Sigmoid colon (tissue), 7 donors: ENCODE measurements around the gene ESPNL. TPM values are rescaled to one million over a fixed set of nuclear protein-coding genes. Genes with fewer than 3 reads are reported as not detected.

Source experiments
- DNase-seq: peaks from one replicate; pipeline ENCODE4 v3.0.0-alpha.2; 2019
- H3K27ac ChIP-seq, 4 donors: fragments of 200-600 bp; sonication (generic); one replicate each; pipeline ENCODE4 v1.5.1; 2016 to 2019; ENCODE audit warnings: mild to moderate bottlenecking in 1 of 4
- H3K27me3 ChIP-seq, 3 donors: fragments of 200-600 bp; sonication (generic); one replicate each; pipeline ENCODE4 v1.5.1; 2019; ENCODE audit warnings: mild to moderate bottlenecking in 1 of 3
- H3K36me3 ChIP-seq, 4 donors: fragments of 200-600 bp; sonication (generic); one replicate each; pipeline ENCODE4 v1.5.1; 2016 to 2019
- H3K4me1 ChIP-seq, 4 donors: fragments of 200-600 bp; sonication (generic); one replicate each; pipeline ENCODE4 v1.5.1; 2017 to 2019
- H3K4me3 ChIP-seq, 4 donors: fragments of 200-600 bp; sonication (generic); one replicate each; pipeline ENCODE4 v1.5.1; 2017 to 2019; ENCODE audit warnings: mild to moderate bottlenecking in 2 of 4, moderate library complexity in 1 of 4
- H3K9me3 ChIP-seq, 4 donors: fragments of 200-600 bp in 3 of 4; sonication (generic) in 3 of 4; one replicate each; pipeline versions ENCODE4 v1.5.1 to v1.6.1; 2013 to 2019
- EP300 ChIP-seq, 4 donors: sonication (generic); formaldehyde crosslinking; IDR thresholded peaks; one replicate each; pipeline ENCODE4 v1.6.1; 2017; ENCODE audit warnings: antibody characterized with exemption in 4 of 4
- POLR2A ChIP-seq, 2 donors: fragments of 450-650 bp; IDR thresholded peaks; one replicate each; pipeline ENCODE4 v1.6.1; 2016; ENCODE audit warnings: antibody characterized with exemption in 2 of 2, mild to moderate bottlenecking in 2 of 2, moderate library complexity in 2 of 2
- POLR2AphosphoS5 ChIP-seq, 4 donors: sonication (generic); formaldehyde crosslinking; IDR thresholded peaks; one replicate each; pipeline ENCODE4 v1.6.1; 2017; ENCODE audit warnings: antibody characterized with exemption in 4 of 4
- WGBS, 2 donors: extraction: QIAGEN DNeasy Blood & Tissue Kit; methylation state at CpG; one replicate each; pipeline ENCODE4 v1.1.7; 2013; 5-methylcytosine and 5-hydroxymethylcytosine counted together
- intact Hi-C: fragments of 100-400 bp; cut with DNase I; formaldehyde crosslinking; loops from one replicate; pipeline ENCODE4 v1.15.1; 2023
- polyA plus RNA-seq, 3 donors: library from polyadenylated mRNA; stranded (reverse); fragments of 200-250 nt; gene quantifications; one replicate each; pipeline ENCODE4 v1.2.3, GENCODE V29; 2013
- total RNA-seq, 4 donors: library from RNA; depleted of rRNA; stranded (reverse); fragments of >200 nt; gene quantifications; one replicate each; pipeline ENCODE4 v1.1.0, GENCODE V29; 2016
- TF ChIP-seq, protein P1 (sequence below), 4 experiments: fragments of 450-650 bp in 3 of 4; fragments of 200-600 bp in 1 of 4; IDR thresholded peaks; one replicate each; pipeline ENCODE4 v1.5.1; 2016 to 2019; ENCODE audit warnings: antibody characterized with exemption in 4 of 4, mild to moderate bottlenecking in 3 of 4, moderate library complexity in 2 of 4
- donor health status: healthy with polysubstance abuse.
- donor health status: Bipolar disorder and iron deficiency.
- donor health status: healthy.

ESPNL gene
- total and polyA plus RNA-seq, 7 donors, result 0.36 to 2.0 (median 0.58) TPM; not detected in 3

DNA sequence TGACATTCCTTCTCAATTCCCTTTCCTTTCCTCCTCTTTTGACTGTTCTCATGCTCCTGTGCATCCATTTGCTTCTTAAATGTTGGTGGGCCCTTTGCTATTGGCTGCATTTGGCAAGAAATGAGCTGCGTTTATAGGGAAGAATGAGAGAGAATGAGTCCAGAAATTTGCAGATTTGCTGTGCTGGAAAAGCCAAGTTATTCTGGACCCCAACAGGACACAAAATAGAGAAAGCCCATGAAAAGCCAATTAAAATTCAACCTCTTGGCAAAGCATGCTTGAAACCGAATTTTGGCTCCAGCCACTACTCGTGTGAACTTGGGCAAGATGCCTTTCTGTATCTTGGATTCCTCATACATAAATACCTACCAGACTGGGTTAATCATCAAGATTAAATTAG is 40.6 kb upstream of the ESPNL start:
- Histone ChIP-seq H3K4me3 (peak overlapping the region in 1 of 4 donors; percentile 72), H3K9me3 (no peaks in the 10 kb centered on the region), H3K27ac (no peak overlapping the region), H3K36me3 (peaks cover 0 to under 1% (median 0%) of the 10 kb centered on the region in 4 donors), H3K4me1 (peaks cover 0 to 25% (median 16%) of the 10 kb centered on the region in 4 donors), H3K27me3 (peaks cover 0 to 3% (median 0%) of the 10 kb centered on the region in 3 donors)
- intact Hi-C loops, result no loop called here
- TF ChIP-seq POLR2A (IDR thresholded peaks at IDR 0.05) (no peak), EP300 (IDR thresholded peaks at IDR 0.05) (no peak), POLR2AphosphoS5 (IDR thresholded peaks at IDR 0.05) (no peak)
- TF ChIP-seq, protein P1, sequence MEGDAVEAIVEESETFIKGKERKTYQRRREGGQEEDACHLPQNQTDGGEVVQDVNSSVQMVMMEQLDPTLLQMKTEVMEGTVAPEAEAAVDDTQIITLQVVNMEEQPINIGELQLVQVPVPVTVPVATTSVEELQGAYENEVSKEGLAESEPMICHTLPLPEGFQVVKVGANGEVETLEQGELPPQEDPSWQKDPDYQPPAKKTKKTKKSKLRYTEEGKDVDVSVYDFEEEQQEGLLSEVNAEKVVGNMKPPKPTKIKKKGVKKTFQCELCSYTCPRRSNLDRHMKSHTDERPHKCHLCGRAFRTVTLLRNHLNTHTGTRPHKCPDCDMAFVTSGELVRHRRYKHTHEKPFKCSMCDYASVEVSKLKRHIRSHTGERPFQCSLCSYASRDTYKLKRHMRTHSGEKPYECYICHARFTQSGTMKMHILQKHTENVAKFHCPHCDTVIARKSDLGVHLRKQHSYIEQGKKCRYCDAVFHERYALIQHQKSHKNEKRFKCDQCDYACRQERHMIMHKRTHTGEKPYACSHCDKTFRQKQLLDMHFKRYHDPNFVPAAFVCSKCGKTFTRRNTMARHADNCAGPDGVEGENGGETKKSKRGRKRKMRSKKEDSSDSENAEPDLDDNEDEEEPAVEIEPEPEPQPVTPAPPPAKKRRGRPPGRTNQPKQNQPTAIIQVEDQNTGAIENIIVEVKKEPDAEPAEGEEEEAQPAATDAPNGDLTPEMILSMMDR (IDR thresholded peaks at IDR 0.05), result no peak
- DNase-seq, result no peak
- WGBS, 2 donors, result 95% methylated on average over 3 of the region's 3 CpGs

DNA sequence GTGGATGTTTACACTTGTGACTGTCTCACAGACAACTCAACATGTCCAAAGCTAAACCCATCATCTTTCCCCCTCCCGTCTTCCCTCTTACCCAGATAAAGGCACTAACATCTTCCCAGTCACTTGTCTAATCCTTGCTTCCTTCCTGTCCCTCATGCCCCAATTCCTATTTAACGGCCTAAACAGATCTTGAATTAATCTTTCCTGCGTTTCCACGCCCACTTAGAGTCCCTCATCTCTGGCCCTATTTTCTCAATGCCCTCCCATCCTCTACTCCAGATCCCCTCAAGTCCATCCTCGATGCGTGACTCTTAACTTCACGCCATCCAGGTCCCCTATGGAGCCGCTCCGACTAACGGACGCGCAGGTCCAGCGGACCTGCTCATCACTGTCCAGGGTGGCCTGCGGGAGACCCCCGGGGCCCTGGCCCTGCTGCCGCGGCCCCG is 40.0 kb upstream of the ESPNL start:
- 2 to 3% methylated on average over 18 of the region's 18 CpGs for WGBS, 2 donors
- peak overlapping the region; percentile 84 to 96 (median 94) for H3K27ac ChIP-seq
- intact Hi-C loops, result loop anchor here (2.0 to 5.0 kb wide), 4 partner anchors 93 to 202 kb away; partner anchors contain the start of genes RAMP1 and UBE2F
- H3K27me3 ChIP-seq, result no peaks in the 10 kb centered on the region
- TF ChIP-seq POLR2AphosphoS5 (IDR thresholded peaks at IDR 0.05), result no peak
- no peak for TF ChIP-seq EP300 (IDR thresholded peaks at IDR 0.05)
- TF ChIP-seq POLR2A (IDR thresholded peaks at IDR 0.05), result no peak
- TF ChIP-seq, protein P1 (IDR thresholded peaks at IDR 0.05), result no peak
- H3K9me3 ChIP-seq, result no peaks in the 10 kb centered on the region
- peaks cover 0 to 7% (median 3%) of the 10 kb centered on the region in 4 donors for H3K36me3 ChIP-seq
- peaks cover 0 to 25% (median 16%) of the 10 kb centered on the region in 4 donors for H3K4me1 ChIP-seq
- H3K4me3 ChIP-seq, result peak overlapping the region; percentile 72 to 91 (median 82)
- DNase-seq, result no peak

DNA sequence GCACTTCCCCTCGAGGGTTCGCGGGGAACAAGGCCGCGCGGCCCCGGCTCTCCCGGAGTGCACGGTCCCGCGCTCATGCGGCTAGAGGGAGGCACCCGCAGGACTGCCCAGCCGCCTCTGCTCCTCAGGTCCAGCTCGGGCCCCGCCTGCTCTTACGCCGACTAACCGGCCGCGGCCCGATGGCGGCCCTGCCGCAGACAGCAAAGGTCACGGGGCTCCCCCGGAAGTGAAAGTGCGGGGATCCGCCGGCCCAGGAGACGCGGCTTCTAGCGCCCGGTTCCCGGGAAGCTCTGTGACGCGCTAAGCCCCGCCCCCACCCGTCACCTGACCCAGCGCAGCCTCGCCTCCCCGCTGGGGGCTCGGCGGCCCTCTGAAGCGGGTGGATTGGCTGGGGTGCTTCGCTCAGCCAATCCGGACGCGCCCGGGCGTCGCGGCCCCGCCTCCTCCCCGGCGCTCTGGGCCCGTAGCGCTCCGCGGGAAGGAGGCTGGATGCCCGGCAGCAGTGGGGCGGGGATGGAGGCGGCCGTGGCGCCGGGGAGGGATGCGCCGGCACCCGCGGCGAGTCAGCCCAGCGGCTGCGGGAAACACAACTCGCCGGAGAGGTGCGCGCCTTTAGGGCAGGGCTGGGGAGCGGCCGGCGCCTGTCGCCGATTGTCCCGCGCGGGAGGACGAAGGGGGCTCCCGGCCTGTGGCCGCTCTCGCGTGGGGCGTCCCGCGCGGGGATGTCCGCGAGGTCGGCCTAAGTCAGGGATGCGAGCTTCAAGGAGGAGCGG is 39.4 kb upstream of the ESPNL start, which contains the start of gene SCLY:
Gene SCLY, plus strand, starts transcription at position 460 of the 773 bp plus-strand sequence. Its CDS starts 54 bp downstream, at position 514.
- H3K27ac ChIP-seq, result peak within 1 kb of the TSS; percentile 84 to 96 (median 94)
- peak within 1 kb of the TSS; percentile 72 to 91 (median 82) for H3K4me3 ChIP-seq
- no peaks in the 10 kb centered on the region for H3K27me3 ChIP-seq
- WGBS, 2 donors, result 0 to 1% methylated on average over 98 of the region's 98 CpGs
- DNase-seq, result peak; percentile 99
- peaks cover 0 to 8% (median 4%) of the 10 kb centered on the region in 4 donors for H3K36me3 ChIP-seq
- H3K4me1 ChIP-seq, result peaks cover 0 to 25% (median 16%) of the 10 kb centered on the region in 4 donors
- H3K9me3 ChIP-seq, result no peaks in the 10 kb centered on the region
- intact Hi-C loops, result loop anchor here (2.0 to 5.0 kb wide), 4 partner anchors 94 to 202 kb away; partner anchors contain the start of genes RAMP1 and UBE2F
- TF ChIP-seq EP300 (IDR thresholded peaks at IDR 0.05), result peak in 1 of 4 donors; percentile 39
- TF ChIP-seq POLR2AphosphoS5 (IDR thresholded peaks at IDR 0.05), result peak; percentile 87 to 98 (median 92)
- TF ChIP-seq, protein P1 (IDR thresholded peaks at IDR 0.05), result no peak
- peak; percentile 83 to 89 for TF ChIP-seq POLR2A (IDR thresholded peaks at IDR 0.05)

DNA sequence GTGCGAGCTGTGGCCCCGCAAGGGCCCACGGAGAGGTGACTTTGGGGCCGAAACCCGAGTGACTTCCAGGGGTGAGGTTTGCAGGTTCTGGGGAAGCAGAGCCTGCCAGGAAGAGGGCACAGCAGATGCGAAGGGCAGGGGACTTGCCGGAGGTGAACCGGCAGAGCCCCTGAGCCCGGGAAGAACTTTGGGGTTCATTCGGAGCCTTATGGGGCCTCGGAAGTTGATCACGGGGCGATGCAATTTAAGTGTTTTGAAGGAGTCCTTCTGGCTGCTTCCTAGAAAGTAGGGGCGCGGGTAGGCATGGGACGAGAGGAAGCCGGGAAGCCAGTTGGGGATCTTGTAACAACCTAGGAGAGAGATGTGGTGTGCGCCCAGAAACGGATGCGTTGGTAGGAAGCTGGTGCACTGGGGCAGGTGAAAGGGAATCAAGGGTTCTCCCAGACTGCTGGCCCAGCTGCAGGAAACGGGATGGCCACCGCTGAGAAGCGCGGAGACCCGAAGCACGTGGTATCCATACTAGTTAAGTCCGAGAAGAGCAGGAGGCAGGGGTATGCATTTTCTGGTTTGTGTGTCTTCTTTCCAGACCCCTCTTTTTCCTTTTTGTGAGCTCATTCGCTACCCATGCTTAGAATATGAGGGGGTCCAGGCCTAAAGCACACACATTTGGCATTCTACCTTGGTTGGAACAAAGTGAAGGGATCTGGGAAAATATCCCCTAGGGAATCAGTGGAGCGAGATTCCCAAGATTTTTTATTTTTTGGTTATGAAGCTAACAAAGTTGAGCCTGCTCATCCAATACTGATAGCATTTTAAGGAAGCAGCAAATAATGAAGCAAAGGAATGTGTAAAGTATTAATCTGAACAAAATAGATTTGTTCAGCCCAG is 38.6 kb upstream of the ESPNL start:
- H3K4me3 ChIP-seq, result peak overlapping the region; percentile 72 to 91 (median 82)
- H3K27me3 ChIP-seq, result no peaks in the 10 kb centered on the region
- H3K4me1 ChIP-seq, result peaks cover 0 to 25% (median 16%) of the 10 kb centered on the region in 4 donors
- TF ChIP-seq, protein P1 (IDR thresholded peaks at IDR 0.05), result no peak
- TF ChIP-seq POLR2AphosphoS5 (IDR thresholded peaks at IDR 0.05) (no peak), EP300 (IDR thresholded peaks at IDR 0.05) (no peak), POLR2A (IDR thresholded peaks at IDR 0.05) (no peak)
- 4% methylated on average over 29 of the region's 29 CpGs for WGBS, 2 donors
- H3K9me3 ChIP-seq, result no peaks in the 10 kb centered on the region
- peak; percentile 76 for DNase-seq
- peaks cover 0 to 14% (median 4%) of the 10 kb centered on the region in 4 donors for H3K36me3 ChIP-seq
- intact Hi-C loops, result loop anchor here (2.0 to 5.0 kb wide), 4 partner anchors 95 to 203 kb away; partner anchors contain the start of genes RAMP1 and UBE2F
- peak overlapping the region; percentile 84 to 96 (median 94) for H3K27ac ChIP-seq
